Head of caudate nucleus (tissue), 42 donors: ENCODE data around the gene POU6F2.

Experiments
- DNase-seq, 42 donors: peaks; one replicate each; pipeline versions ENCODE4 v3.0.0 to v3.0.0-alpha.2; 2020 to 2021; ENCODE audit warnings: mixed read lengths in 7 of 42
- intact Hi-C: fragments of 100-400 bp; cut with DNase I; formaldehyde crosslinking; loops from one replicate; pipeline ENCODE4 v1.15.0; 2022

The POU6F2 gene

DNA sequence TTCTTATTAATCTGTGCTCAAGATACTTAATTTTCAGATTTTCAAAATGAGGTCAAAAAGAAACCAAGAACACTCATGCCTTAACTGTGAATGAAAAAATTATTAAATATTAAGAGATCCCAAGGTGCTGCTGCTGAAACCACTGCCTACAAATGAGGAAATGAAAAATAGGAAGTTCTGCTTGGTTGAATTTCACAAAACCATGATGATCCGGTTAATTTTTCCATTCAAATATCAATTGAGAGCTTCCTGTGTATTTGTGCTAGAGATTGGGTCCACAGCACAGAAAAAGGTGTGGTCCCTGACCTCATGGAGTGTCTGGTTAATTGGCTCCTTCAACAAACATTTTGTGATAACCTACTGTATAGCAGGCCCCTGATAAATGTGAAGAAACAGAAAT, 455.8 kb downstream of the POU6F2 start:
- intact Hi-C loops: no loop called here
- no peak for DNase-seq

DNA sequence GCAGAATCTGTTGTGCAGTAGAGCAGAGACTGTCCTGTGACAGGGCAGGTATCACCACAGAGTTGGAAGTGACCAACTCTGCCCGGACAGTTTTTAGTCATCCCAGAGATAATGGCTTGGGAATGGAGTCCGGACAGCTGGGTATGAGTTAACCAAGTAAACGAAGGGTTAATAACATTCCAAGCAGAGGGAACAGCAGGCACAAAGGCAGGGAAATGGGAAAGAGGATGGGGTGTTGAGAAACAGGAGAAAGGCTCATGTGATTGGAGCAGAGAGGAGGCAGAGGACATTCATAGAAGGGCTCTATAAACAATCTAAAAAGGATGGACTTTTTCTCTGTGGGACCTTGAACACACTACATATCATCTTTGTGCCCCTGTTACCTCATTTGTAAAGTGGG, 456.3 kb downstream of the POU6F2 start:
- DNase-seq: no peak
- intact Hi-C loops: no loop called here

DNA sequence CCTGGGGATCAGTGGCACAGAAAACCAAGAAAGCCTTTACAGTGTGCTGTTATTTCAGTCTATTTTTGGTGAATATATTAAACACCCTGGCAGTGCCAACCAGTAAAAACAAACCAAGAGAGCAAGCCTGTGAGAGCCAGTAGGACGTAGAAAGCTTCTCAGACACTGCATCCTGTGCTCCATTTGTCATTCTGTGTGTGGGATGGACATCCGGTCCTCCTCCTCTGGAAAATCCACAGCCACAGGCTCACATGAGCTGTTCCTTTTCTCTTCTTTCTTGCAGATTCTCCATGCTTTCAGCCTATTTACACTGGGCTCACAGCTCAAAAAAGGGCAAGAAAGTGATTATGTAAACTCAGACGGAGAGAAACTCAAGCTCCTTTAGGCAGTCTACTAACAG, 468.8 kb downstream of the POU6F2 start:
- no peak for DNase-seq
- intact Hi-C loops: no loop called here

DNA sequence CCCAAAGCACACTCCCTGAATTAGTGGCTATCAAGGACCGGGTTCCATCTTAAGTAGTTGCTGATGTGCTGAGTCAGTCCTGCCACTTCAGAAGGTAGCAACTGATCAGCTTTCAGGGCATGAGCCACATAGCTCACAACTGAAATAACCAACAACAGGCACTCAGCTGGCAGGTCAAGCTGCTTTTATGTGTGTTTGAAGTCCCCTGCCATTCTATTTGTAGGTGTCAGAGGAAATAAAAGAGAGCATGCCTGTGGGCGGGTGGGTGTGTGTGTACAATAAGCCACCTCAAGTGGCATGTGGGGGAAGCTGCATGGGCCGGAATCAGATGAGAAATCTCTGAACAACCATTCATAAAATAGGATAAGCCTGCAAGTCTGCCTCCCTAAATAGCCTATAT, 474.2 kb downstream of the POU6F2 start:
- intact Hi-C loops: no loop called here
- no peak for DNase-seq

DNA sequence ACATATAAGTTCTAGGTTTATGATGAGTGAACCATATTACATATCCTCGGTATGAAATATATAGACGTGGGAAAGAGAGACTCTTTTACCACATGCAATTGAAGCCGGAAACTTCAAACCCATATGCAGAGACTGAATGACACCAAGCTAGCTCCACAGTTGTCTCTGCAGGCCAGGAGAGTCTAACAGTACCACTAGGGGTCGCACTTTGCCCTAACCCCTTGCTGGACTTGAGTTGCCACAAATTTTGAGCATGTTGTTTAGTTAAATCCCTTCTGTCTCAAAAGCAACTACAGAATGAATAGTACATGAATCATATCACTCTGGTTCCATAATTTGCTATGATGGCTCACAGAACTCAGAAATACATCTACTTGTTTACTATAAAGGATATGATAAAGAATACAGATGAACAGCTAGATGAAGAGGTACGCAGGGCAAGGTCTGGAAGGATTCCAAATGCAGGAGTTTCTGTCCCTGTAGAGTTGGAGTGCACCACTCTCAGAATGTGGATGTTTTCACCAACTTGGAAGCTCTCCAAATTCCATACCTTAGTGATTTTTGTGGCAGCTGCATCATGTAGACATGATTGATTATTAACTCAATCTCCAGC, 476.1 kb downstream of the POU6F2 start:
- intact Hi-C loops: no loop called here
- peak in 2 of 42 donors; percentile 9 to 60 for DNase-seq

GRCh38 chr7:39458061-39458745, 480.5 kb downstream of the POU6F2 start:
- DNase-seq: peak in 6 of 42 donors; percentile 7 to 32 (median 20)

GRCh38 chr7:39459636-39460035, 481.9 kb downstream of the POU6F2 start:
- intact Hi-C loops: loop anchor here (10.0 kb wide), 1 partner anchor 525 kb away; no protein-coding TSS in a partner anchor
- no peak for DNase-seq

More at GRCh38 chr7:39458061-39458745, 480.5 kb downstream of the POU6F2 start:
- intact Hi-C loops: no loop called here

DNA sequence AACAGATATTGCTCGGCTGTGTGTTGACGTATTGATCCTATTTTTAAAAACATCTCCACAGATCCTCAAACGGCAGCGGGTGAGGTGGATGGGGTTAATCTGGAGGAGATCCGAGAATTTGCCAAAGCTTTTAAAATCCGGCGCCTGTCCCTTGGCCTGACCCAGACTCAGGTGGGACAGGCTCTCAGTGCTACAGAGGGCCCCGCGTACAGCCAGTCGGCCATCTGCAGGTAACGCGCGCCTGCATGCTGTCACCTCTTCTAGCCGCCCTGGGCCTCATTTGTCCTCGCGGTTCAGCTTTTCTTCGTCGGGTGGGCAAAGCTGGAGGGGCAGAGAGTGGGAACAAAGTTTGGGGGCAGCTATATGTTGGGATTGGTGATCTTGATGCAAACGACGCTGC, 482.8 kb downstream of the POU6F2 start:
- intact Hi-C loops: loop anchor here (10.0 kb wide), 1 partner anchor 526 kb away; no protein-coding TSS in a partner anchor
- DNase-seq: no peak

DNA sequence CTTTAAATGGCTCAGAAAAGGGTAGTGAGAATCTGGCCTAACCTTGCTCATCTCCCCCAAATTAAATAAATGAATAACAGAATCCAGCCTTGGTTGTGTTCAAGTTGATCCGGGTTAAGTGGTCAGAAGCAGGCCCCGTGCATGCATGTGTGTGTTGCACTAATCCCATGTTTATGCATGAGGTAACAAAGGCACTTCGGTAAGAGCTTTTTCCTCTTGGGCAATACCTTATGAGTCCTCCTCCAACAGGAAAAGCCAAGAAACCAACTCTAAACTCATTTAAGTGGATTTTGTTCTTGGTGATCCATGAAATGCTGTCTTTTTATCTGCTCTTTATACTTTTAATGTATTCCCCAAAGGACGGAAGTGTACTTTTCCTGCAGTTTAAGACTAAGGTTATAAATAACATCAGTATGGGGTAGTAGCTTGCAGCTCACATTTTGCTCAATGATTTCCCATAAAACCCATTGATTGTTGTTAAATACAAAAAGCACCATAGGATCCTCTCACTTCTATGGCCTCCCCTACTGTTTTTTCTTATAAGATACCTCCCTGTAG, 483.6 kb downstream of the POU6F2 start:
- DNase-seq: no peak
- intact Hi-C loops: loop anchor here (10.0 kb wide), 1 partner anchor 527 kb away; no protein-coding TSS in a partner anchor

DNA sequence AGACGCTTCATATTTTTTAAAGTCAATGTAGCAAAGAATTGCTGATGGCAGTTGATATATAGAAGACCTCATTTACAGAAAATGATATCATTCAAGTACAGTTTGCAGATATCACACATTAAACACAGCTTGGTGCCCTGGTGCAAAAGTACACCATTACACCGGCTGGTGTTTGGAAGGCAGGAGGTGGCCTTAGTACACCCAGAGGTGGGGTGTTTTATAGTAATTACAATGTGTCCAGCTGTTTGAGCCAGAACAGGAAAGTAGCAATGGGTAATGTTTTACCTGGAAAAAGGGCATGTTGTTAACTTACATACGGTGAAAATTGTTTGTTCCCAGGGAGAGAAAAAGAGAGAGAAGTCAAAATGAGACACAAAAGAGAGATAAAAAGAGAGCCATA, 485.5 kb downstream of the POU6F2 start:
- intact Hi-C loops: loop anchor here (10.0 kb wide), 1 partner anchor 528 kb away; no protein-coding TSS in a partner anchor
- DNase-seq: no peak

DNA sequence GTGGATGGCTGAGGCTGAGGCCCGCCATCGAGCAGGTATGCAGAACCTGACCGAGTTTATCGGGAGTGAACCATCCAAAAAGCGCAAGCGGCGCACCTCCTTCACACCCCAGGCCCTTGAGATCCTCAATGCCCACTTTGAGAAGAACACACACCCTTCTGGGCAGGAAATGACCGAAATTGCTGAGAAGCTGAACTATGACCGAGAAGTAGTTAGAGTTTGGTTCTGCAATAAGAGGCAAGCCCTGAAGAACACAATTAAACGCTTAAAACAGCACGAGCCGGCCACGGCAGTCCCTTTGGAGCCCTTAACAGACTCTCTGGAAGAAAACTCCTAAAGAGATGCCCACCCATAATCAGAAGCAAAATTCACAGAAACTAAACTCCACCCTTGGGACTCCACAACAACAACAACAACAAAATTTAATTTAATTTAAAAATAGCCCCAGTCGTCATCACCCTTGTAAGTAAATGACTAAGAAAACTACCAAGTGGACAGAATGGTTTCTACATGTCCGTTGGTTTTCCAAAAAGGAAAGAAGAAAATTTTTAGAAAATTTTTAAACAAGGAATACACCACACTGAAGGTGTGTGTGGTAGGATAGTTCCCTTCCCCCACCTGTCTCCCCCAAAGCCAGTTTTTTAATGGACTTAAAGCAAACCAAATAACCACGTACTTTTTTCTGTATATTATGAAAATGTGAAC, 486.8 kb downstream of the POU6F2 start:
- no peak for DNase-seq
- intact Hi-C loops: loop anchor here (10.0 kb wide), 1 partner anchor 530 kb away; no protein-coding TSS in a partner anchor

GRCh38 chr7:39465055-39465929, 487.6 kb downstream of the POU6F2 start:
- peak in 41 of 42 donors; percentile 8 to 79 (median 52) for DNase-seq
- intact Hi-C loops: loop anchor here (10.0 kb wide), 1 partner anchor 530 kb away; no protein-coding TSS in a partner anchor

- no peak for DNase-seq
- intact Hi-C loops: loop anchor here (10.0 kb wide), 1 partner anchor 533 kb away; no protein-coding TSS in a partner anchor
Observed at GRCh38 chr7:39468261-39468660, 490.6 kb downstream of the POU6F2 start.

GRCh38 chr7:39468808-39469374, 491.2 kb downstream of the POU6F2 start:
- intact Hi-C loops: loop anchor here (10.0 kb wide), 1 partner anchor 534 kb away; no protein-coding TSS in a partner anchor
- no peak for DNase-seq

- intact Hi-C loops: no loop called here
- DNase-seq: no peak
Observed at GRCh38 chr7:39480901-39481300, 503.2 kb downstream of the POU6F2 start.

DNA sequence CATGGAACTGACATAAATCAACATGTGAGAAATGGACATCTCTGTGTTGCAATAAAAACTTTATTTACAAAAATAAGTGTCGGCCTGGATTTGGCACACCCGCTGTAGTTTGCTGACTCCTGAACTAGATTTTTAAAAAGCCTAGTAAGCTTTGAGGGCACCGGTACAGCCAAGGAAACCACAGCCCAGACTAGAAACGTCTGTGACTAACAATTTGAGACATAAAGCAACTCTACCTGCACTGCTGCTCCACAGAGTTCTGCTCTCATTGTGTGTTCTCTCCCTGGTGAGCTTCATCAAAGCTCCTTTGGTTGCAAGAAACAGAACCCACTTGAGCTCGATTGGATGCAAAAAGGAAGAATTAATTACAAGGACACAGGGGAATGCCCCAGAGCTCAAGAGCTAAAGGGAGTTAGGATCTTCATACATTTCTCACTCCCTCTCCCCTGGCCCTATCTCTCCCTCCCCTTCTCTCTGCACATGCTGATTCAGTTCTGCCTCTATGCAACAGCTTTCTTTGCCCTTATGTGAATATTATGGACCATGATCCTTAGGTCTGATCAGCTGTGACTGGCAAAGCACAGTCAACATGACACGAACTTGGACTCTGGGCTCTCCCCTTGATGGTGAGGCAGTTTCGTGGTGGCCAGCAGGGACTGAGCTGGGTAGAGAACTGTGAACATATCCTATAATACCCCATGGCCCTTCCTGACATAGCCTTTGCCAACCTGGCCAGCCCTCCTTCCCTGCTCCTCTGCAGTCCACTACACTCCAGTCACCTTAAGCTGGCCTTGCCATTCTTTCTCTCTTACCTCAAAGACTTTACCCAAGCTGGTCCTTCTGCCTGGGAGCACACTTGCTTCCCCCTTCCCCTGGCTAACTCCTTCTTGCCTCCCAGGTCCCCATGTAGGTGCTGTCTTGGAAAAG, 511.0 kb downstream of the POU6F2 start:
- intact Hi-C loops: no loop called here

DNA sequence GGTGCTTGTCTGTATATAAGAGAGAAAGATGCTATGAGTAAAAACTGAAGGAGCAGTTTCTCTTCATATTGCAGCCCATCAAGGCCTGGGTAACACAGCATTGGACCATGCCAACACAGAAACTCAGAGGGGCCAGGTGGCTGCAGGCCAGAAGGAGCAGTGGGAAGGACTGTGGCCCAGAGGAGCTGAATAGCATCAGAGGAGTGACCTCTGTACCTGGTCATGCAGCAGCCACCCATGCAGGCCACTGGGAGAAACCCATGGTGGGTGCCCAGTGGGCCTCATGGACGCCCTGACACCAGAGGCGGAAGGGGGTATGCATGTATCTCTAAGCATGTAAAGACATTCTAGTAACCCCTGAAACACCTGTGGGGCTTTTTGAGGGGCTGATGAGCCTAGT, 512.6 kb downstream of the POU6F2 start:
- intact Hi-C loops: no loop called here
- no peak for DNase-seq

More for the DNA sequence above, 511.0 kb downstream of the POU6F2 start:
- DNase-seq: no peak
